HepG2 (cell line): ENCODE data around the gene EIF5A. TPM values are rescaled to one million over a fixed set of nuclear protein-coding genes. Genes with fewer than 3 reads are reported as not detected.

Experiments used
- ARNT2 ChIP-seq: sonication (generic); formaldehyde crosslinking; IDR thresholded peaks from 2 replicates; pipeline ENCODE4 v1.8.0; 2022; ENCODE audit warnings: mild to moderate bottlenecking, low read depth, missing genetic modification reagents, moderate library complexity
- CBX1 ChIP-seq: IDR thresholded peaks from one replicate; pipeline ENCODE4 v1.6.1; 2016; ENCODE audit warnings: antibody characterized with exemption, low read depth
- EZH2 ChIP-seq: conservative IDR thresholded peaks from 2 replicates; pipeline ENCODE4 v1.6.1; 2012; ENCODE audit warnings: mild to moderate bottlenecking, low read depth, low read length, moderate library complexity
- FOSL2 ChIP-seq: sonication (generic); formaldehyde crosslinking; IDR thresholded peaks from 2 replicates; pipeline ENCODE4 v1.4.0; 2020; ENCODE audit warnings: missing genetic modification reagents
- FOXJ3 ChIP-seq: sonication (generic); formaldehyde crosslinking; IDR thresholded peaks from 2 replicates; pipeline ENCODE4 v1.4.0; 2020; ENCODE audit warnings: missing genetic modification reagents, mild to moderate bottlenecking, borderline replicate concordance
- NFIC ChIP-seq: IDR thresholded peaks from 2 replicates; pipeline ENCODE4 v1.6.1; 2012; ENCODE audit warnings: mild to moderate bottlenecking, low read length, inconsistent platforms
- ONECUT2 ChIP-seq: sonication (generic); formaldehyde crosslinking; IDR thresholded peaks from 2 replicates; pipeline ENCODE4 v1.4.0; 2020; ENCODE audit warnings: missing genetic modification reagents
- PTBP1 ChIP-seq: fragments of 200-400 bp; formaldehyde crosslinking; IDR thresholded peaks from 2 replicates; pipeline ENCODE4 v1.6.1; 2018; ENCODE audit warnings: low read length, low read depth; ENCODE audit not compliant: poor library complexity, severe bottlenecking
- RELA ChIP-seq: sonication (generic); formaldehyde crosslinking; IDR thresholded peaks from 2 replicates; pipeline ENCODE4 v1.4.0; 2020; ENCODE audit warnings: missing genetic modification reagents
- SP4 ChIP-seq: sonication (generic); formaldehyde crosslinking; IDR thresholded peaks from 2 replicates; pipeline ENCODE4 v1.8.1; 2023; ENCODE audit warnings: mild to moderate bottlenecking, missing genetic modification reagents
- TSC22D2 ChIP-seq: sonication (generic); formaldehyde crosslinking; IDR thresholded peaks from 2 replicates; pipeline ENCODE4 v1.5.1; 2020; ENCODE audit warnings: missing genetic modification reagents, mild to moderate bottlenecking, borderline replicate concordance
- ZC3H13 ChIP-seq: sonication (generic); formaldehyde crosslinking; IDR thresholded peaks from 2 replicates; pipeline ENCODE4 v1.8.1; 2023; ENCODE audit warnings: mild to moderate bottlenecking, missing genetic modification reagents, moderate library complexity
- ZFP41 ChIP-seq: sonication (generic); formaldehyde crosslinking; IDR thresholded peaks from 2 replicates; pipeline ENCODE4 v1.4.0; 2020; ENCODE audit warnings: mild to moderate bottlenecking, missing genetic modification reagents, borderline replicate concordance
- ZNF12 ChIP-seq: sonication (generic); formaldehyde crosslinking; IDR thresholded peaks from 2 replicates; pipeline ENCODE4 v1.5.0; 2020; ENCODE audit warnings: missing genetic modification reagents
- ZNF121 ChIP-seq: sonication (generic); formaldehyde crosslinking; IDR thresholded peaks from 2 replicates; pipeline ENCODE4 v1.5.0; 2020; ENCODE audit warnings: mild to moderate bottlenecking, missing genetic modification reagents
- ZNF558 ChIP-seq: sonication (generic); formaldehyde crosslinking; IDR thresholded peaks from 2 replicates; pipeline ENCODE4 v1.9.0; 2022; ENCODE audit warnings: mild to moderate bottlenecking, missing genetic modification reagents, borderline replicate concordance
- ZNF737 ChIP-seq: sonication (generic); formaldehyde crosslinking; IDR thresholded peaks from 2 replicates; pipeline ENCODE4 v1.5.0; 2020; ENCODE audit warnings: missing genetic modification reagents, mild to moderate bottlenecking, borderline replicate concordance
- polyA plus RNA-seq, 8 experiments: library from polyadenylated mRNA; depleted of rRNA in 3 of 8; stranded (reverse) in 7 of 8; unstranded in 1 of 8; fragments of >200 nt; fragmentation: Illumina TruSeq in 4 of 8; extraction: Trizol in 4 of 8; gene quantifications; 2 replicates each; pipeline versions ENCODE4 v1.2.1 to v1.2.3, GENCODE V29; 2011 to 2016; ENCODE audit warnings: low read depth in 4 of 8, missing spikeins in 1 of 8, mixed read lengths in 1 of 8; ENCODE audit not compliant: insufficient read depth in 1 of 8
- total RNA-seq, 5 experiments: library from RNA; depleted of rRNA; stranded (reverse); fragments of >200 nt; fragmentation: Illumina TruSeq; extraction: Trizol; gene quantifications; 2 replicates each; pipeline ENCODE4 v1.2.3, GENCODE V29; 2016; ENCODE audit warnings: low read depth in 1 of 5
- TF ChIP-seq, protein P1 (sequence below): sonication (generic); formaldehyde crosslinking; IDR thresholded peaks from 2 replicates; pipeline ENCODE4 v1.5.1; 2020; ENCODE audit warnings: missing genetic modification reagents, mild to moderate bottlenecking, borderline replicate concordance
- TF ChIP-seq, protein P2 (sequence below): IDR thresholded peaks from 2 replicates; pipeline ENCODE4 v1.6.1; 2012; ENCODE audit warnings: inconsistent platforms
- TF ChIP-seq, protein P3 (sequence below): sonication (generic); formaldehyde crosslinking; IDR thresholded peaks from 2 replicates; pipeline ENCODE4 v1.4.0; 2020; ENCODE audit warnings: missing genetic modification reagents
- TF ChIP-seq, protein P4 (sequence below): sonication (generic); formaldehyde crosslinking; IDR thresholded peaks from 2 replicates; pipeline ENCODE4 v1.4.0; 2020; ENCODE audit warnings: missing genetic modification reagents

Gene EIF5A
- total and polyA plus RNA-seq, 2 of the 13 experiments (the other 11 are each of a cell fraction or from before 2014, with no cell fraction given), result 319 to 337 TPM

DNA sequence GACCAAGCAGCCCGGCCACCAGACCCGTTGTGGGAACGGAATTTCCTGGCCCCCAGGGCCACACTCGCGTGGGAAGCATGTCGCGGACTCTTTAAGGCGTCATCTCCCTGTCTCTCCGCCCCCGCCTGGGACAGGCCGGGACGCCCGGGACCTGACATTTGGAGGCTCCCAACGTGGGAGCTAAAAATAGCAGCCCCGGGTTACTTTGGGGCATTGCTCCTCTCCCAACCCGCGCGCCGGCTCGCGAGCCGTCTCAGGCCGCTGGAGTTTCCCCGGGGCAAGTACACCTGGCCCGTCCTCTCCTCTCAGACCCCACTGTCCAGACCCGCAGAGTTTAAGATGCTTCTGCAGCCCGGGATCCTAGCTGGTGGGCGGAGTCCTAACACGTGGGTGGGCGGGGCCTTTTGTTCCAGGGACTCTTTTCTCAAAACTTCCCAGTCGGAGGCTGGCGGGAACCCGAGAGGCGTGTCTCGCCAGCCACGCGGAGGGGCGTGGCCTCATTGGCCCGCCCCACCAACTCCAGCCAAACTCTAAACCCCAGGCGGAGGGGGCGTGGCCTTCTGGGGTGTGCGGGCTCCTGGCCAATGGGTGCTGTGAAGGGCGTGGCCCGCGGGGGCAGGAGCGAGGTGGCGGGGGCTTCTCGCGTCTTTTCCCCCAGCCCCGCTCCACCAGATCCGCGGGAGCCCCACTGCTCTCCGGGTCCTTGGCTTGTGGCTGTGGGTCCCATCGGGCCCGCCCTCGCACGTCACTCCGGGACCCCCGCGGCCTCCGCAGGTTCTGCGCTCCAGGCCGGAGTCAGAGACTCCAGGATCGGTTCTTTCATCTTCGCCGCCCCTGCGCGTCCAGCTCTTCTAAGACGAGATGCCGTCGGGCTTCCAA, 26.1 kb upstream of the EIF5A start, which contains the start of gene SLC2A4 (continued):
- TF ChIP-seq, protein P1, sequence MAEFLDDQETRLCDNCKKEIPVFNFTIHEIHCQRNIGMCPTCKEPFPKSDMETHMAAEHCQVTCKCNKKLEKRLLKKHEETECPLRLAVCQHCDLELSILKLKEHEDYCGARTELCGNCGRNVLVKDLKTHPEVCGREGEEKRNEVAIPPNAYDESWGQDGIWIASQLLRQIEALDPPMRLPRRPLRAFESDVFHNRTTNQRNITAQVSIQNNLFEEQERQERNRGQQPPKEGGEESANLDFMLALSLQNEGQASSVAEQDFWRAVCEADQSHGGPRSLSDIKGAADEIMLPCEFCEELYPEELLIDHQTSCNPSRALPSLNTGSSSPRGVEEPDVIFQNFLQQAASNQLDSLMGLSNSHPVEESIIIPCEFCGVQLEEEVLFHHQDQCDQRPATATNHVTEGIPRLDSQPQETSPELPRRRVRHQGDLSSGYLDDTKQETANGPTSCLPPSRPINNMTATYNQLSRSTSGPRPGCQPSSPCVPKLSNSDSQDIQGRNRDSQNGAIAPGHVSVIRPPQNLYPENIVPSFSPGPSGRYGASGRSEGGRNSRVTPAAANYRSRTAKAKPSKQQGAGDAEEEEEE (CRISPR knock-in tag), result no peak
- no peak for TF ChIP-seq CBX1
- no peak for TF ChIP-seq FOSL2 (CRISPR knock-in tag)
- TF ChIP-seq ZNF737 (CRISPR knock-in tag), result no peak
- TF ChIP-seq PTBP1, result no peak
- TF ChIP-seq ZFP41 (CRISPR knock-in tag), result no peak
- TF ChIP-seq FOXJ3 (CRISPR knock-in tag), result no peak
- TF ChIP-seq, protein P2, sequence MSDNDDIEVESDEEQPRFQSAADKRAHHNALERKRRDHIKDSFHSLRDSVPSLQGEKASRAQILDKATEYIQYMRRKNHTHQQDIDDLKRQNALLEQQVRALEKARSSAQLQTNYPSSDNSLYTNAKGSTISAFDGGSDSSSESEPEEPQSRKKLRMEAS, result peak; percentile 83
- TF ChIP-seq RELA (CRISPR knock-in tag), result no peak
- TF ChIP-seq NFIC, result no peak
- TF ChIP-seq ZC3H13 (CRISPR knock-in tag), result no peak
- no peak for TF ChIP-seq ONECUT2 (CRISPR knock-in tag)
- TF ChIP-seq, protein P3, sequence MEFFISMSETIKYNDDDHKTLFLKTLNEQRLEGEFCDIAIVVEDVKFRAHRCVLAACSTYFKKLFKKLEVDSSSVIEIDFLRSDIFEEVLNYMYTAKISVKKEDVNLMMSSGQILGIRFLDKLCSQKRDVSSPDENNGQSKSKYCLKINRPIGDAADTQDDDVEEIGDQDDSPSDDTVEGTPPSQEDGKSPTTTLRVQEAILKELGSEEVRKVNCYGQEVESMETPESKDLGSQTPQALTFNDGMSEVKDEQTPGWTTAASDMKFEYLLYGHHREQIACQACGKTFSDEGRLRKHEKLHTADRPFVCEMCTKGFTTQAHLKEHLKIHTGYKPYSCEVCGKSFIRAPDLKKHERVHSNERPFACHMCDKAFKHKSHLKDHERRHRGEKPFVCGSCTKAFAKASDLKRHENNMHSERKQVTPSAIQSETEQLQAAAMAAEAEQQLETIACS (CRISPR knock-in tag), result no peak
- TF ChIP-seq ZNF12, result no peak
- no peak for TF ChIP-seq EZH2
- TF ChIP-seq TSC22D2 (CRISPR knock-in tag), result no peak
- no peak for TF ChIP-seq ZNF121 (CRISPR knock-in tag)
- TF ChIP-seq, protein P4, sequence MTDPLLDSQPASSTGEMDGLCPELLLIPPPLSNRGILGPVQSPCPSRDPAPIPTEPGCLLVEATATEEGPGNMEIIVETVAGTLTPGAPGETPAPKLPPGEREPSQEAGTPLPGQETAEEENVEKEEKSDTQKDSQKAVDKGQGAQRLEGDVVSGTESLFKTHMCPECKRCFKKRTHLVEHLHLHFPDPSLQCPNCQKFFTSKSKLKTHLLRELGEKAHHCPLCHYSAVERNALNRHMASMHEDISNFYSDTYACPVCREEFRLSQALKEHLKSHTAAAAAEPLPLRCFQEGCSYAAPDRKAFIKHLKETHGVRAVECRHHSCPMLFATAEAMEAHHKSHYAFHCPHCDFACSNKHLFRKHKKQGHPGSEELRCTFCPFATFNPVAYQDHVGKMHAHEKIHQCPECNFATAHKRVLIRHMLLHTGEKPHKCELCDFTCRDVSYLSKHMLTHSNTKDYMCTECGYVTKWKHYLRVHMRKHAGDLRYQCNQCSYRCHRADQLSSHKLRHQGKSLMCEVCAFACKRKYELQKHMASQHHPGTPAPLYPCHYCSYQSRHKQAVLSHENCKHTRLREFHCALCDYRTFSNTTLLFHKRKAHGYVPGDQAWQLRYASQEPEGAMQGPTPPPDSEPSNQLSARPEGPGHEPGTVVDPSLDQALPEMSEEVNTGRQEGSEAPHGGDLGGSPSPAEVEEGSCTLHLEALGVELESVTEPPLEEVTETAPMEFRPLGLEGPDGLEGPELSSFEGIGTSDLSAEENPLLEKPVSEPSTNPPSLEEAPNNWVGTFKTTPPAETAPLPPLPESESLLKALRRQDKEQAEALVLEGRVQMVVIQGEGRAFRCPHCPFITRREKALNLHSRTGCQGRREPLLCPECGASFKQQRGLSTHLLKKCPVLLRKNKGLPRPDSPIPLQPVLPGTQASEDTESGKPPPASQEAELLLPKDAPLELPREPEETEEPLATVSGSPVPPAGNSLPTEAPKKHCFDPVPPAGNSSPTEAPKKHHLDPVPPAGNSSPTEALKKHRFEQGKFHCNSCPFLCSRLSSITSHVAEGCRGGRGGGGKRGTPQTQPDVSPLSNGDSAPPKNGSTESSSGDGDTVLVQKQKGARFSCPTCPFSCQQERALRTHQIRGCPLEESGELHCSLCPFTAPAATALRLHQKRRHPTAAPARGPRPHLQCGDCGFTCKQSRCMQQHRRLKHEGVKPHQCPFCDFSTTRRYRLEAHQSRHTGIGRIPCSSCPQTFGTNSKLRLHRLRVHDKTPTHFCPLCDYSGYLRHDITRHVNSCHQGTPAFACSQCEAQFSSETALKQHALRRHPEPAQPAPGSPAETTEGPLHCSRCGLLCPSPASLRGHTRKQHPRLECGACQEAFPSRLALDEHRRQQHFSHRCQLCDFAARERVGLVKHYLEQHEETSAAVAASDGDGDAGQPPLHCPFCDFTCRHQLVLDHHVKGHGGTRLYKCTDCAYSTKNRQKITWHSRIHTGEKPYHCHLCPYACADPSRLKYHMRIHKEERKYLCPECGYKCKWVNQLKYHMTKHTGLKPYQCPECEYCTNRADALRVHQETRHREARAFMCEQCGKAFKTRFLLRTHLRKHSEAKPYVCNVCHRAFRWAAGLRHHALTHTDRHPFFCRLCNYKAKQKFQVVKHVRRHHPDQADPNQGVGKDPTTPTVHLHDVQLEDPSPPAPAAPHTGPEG (CRISPR knock-in tag), result 0 out of 2 replicates have a peak, but pooled peaks have one; percentile 8
- no peak for TF ChIP-seq ZNF558
- peak; percentile 95 for TF ChIP-seq SP4 (CRISPR knock-in tag)
- TF ChIP-seq ARNT2, result no peak
